Embryonic facial prominence (tissue), 1 donor: ENCODE data around the gene TECR.
"Not testable (repeated sequence)": the region's sequence is repeated elsewhere in the genome, so short reads cannot be mapped to it uniquely, and the experiment has no call there.

ENCODE experiments used
- DNase-seq: peaks from one replicate; pipeline ENCODE4 v3.0.0-alpha.2; 2016; ENCODE audit errors: extremely low spot score

TECR gene

GRCh38 chr19:14560776-14561108, 31.3 kb downstream of the TECR start:
- no peak for DNase-seq

- no peak for DNase-seq
These were observed 31.9 kb downstream of the TECR start for GRCh38 chr19:14561249-14561648.

- no peak for DNase-seq
These were observed 32.5 kb downstream of the TECR start for GRCh38 chr19:14561847-14562351.

GRCh38 chr19:14562660-14563589, 33.5 kb downstream of the TECR start:
- DNase-seq = no peak

DNA sequence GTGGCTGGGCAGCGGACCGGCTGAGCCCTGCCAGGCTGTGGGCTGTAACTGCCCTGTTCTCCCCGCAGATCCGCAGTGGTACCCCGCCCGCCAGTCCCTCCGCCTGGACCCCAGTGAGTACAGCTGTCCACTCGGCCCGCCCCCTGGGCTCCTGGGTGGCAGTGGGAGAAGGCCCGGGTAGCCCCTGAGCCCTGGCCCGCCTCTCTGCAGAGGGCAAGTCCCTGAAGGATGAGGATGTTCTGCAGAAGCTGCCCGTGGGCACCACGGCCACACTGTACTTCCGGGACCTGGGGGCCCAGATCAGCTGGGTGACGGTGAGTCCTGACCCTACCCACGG, 34.2 kb downstream of the TECR start:
- no peak for DNase-seq

GRCh38 chr19:14563989-14564651, 34.7 kb downstream of the TECR start:
- DNase-seq = no peak

DNA sequence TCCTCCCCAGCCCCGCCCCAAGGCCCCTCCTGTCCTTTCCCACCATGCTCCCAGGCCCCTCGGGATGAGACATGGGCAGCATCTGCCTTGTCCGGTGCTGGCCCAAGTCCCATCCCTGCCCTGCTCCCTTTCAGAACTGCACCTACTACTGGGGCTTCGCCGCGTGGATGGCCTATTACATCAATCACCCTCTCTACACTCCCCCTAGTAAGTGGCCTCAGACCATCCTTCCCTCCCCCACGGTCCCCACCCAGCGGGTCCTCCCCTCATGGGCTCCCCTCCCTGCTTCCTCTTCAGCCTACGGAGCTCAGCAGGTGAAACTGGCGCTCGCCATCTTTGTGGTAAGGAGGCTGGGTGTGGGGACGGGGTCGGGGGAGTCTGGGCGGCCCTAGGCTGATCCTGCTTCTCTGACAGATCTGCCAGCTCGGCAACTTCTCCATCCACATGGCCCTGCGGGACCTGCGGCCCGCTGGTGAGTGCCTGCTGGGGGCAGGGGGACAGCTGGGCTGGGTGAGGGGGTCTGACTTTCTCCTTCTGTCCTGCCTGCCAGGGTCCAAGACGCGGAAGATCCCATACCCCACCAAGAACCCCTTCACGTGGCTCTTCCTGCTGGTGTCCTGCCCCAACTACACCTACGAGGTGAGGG, 35.4 kb downstream of the TECR start:
- not testable (repeated sequence) for DNase-seq

DNA sequence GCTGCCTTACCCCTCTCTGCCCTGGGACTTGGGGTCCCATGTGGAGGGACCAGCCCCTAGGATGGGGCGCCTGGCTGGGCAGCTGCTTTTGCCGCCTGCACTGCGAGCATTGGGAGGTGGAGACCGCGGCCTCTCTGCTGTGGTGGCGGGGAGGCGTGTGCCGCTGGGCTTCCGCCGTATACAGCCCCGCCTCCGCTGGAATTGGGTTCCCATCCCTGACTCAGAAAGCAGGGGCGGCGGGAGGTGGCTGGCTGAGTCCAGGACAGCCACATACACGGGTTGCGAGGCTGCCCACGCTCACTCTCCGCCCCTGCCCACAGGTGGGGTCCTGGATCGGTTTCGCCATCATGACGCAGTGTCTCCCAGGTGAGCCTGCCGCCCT, 35.9 kb downstream of the TECR start:
- DNase-seq = no peak

- no peak for DNase-seq
These were observed 36.6 kb downstream of the TECR start for GRCh38 chr19:14565765-14566711.

- DNase-seq = no peak
These were observed 37.3 kb downstream of the TECR start for GRCh38 chr19:14566712-14567077.

DNA sequence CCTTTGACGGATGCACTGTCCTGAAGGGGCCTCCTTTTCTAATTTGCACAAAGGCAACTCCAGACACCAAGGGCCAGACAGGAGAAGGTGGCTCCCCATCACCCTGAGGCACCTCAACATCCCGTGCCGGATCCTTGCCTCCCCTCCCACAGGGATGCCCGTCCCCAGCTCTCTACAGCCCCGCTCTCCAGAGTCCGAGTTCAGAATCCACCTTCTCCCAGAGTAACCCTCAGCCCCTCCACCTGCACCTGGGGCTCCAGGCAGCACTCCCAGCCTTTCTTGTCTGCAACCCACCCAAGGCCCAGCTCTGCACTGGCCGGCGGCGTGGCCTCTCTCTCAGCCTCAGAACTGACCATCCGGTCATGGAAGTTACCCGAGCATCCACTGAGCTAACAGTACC, 37.7 kb downstream of the TECR start:
- no peak for DNase-seq

GRCh38 chr19:14570864-14571527, 41.6 kb downstream of the TECR start:
- no peak for DNase-seq

DNA sequence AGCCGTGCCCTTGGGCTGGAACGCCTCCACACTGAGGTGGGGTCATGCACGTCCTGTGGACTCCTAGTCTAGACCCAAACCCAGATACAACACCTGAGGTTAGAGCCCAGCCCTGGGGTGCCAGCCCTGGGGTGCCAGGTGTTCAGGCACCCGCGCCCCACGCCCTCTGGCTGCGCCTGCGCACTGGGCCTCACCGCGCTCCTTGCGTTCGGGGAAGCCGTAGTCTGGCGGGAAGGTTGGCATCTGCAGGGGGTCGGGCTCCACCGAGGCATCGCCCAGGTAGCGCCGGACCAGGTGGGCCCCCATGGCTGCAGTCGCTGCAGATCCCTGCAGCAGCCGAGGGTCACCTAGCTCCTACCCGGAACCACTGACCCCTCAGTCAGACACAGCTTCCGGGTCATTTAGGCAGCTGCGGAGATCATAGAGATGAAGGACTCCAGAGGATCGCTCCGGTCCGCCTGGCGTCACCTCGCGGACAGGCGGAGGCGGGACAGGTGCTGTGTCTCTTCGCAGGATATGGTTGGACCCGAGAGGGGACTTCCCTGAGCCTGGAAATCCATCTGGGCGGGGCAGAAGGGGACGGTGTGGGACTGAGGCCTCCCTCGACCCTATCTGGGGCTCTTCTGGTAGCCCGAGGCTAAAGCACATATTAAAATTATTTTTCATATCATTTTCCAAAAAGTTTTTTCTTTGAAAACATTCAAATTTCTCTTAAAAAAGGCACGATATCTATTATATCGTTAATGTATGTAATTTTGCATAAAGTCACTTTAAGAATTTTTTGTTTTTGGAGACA, 42.5 kb downstream of the TECR start, which contains the start of gene NDUFB7:
TSS of gene NDUFB7 (minus strand) at position 372 of the 796 bp plus-strand sequence. CDS start at position 306, 66 bp downstream.
- peak; percentile 84 for DNase-seq

- DNase-seq = no peak
These were observed 46.1 kb downstream of the TECR start for GRCh38 chr19:14575428-14575980.

GRCh38 chr19:14576363-14576762, 47.0 kb downstream of the TECR start:
- no peak for DNase-seq

DNA sequence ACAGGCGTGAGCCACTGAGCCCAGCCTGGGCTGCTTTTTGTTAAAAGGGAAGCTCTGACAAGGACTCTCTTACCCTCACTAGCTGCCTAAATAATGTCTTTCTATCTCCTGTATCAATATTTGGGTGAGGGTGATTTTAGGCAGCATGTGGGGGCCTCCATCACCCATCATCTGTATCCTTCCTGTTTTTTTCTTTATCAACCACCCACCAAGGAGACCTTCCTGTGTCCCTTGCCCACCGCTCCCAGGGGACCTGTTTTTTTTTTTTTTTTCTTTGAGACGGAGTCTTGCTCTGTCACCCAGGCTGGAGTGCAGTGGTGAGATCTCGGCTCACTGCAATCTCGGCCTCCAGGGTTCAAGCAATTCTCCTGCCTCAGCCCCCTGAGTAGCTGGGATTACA, 47.9 kb downstream of the TECR start:
- no peak for DNase-seq

DNA sequence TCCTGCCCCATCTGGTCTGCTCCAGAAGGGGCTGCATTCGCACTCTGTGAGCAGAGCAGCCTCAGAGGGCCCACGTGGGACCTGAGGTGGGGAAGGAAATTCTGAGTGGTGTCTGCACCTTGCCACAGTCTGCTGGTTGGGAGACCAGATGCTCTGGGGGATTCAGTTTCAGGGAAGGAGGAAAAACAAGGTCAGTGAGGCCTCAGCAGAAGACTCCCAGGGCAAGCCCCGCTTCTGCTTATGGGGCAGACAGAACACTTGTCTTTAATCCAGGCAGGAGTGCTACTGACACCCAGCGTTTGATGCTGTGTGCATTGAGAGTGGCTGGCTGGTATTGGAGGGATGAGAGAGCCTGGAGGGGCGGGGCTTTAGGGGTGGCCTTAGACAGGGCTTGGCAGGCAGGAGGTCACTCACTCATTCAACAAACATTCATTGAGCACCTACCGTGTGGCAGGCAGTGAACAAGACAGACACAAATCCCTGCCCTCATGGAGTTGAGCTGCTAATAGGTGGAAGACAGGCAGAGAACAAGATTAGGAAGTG, 48.6 kb downstream of the TECR start:
- no peak for DNase-seq

- no peak for DNase-seq
These were observed 51.3 kb downstream of the TECR start for GRCh38 chr19:14580623-14581237.

GRCh38 chr19:14582894-14583340, 53.5 kb downstream of the TECR start, which contains the start of gene CLEC17A:
Gene CLEC17A, plus strand, starts transcription at chr19:14583084. Its CDS starts 77 bp downstream, at chr19:14583161.
- no peak for DNase-seq
